DMS79 treated with DMSO at 0.1 percent for 48 hours (cell line): Measurements from ENCODE around the gene TIMM13.

Source experiments
- DNase-seq: peaks from one replicate; lab custom pipeline; 2025; lab: John Stamatoyannopoulos, UW

TIMM13 gene

GRCh38 chr19:2454962-2455850 lies 27.8 kb upstream of the TIMM13 start:
- no peak for DNase-seq

- no peak for DNase-seq
These were observed 27.0 kb upstream of the TIMM13 start for GRCh38 chr19:2454199-2454961.

GRCh38 chr19:2453431-2454025 lies 26.1 kb upstream of the TIMM13 start:
- DNase-seq: no peak

- no peak for DNase-seq
These were observed 24.4 kb upstream of the TIMM13 start for GRCh38 chr19:2451741-2452140.

- DNase-seq: no peak
These were observed 23.8 kb upstream of the TIMM13 start for GRCh38 chr19:2451138-2451537.

GRCh38 chr19:2449019-2449418 lies 21.6 kb upstream of the TIMM13 start:
- no peak for DNase-seq

- no peak for DNase-seq
These were observed 19.0 kb upstream of the TIMM13 start for GRCh38 chr19:2446381-2446780.

- no peak for DNase-seq
These were observed 17.0 kb upstream of the TIMM13 start for GRCh38 chr19:2444251-2445002.

- no peak for DNase-seq
These were observed 16.4 kb upstream of the TIMM13 start for GRCh38 chr19:2443785-2444182.

GRCh38 chr19:2443116-2443784 lies 15.9 kb upstream of the TIMM13 start:
- no peak for DNase-seq

- DNase-seq: no peak
These were observed 13.8 kb upstream of the TIMM13 start for GRCh38 chr19:2441096-2441752.

- DNase-seq: no peak
These were observed 13.1 kb upstream of the TIMM13 start for GRCh38 chr19:2440515-2440914.

GRCh38 chr19:2438178-2438577 lies 10.8 kb upstream of the TIMM13 start:
- no peak for DNase-seq

- DNase-seq: no peak
These were observed 9.5 kb upstream of the TIMM13 start for GRCh38 chr19:2436926-2437325.

GRCh38 chr19:2436384-2436783 lies 9.0 kb upstream of the TIMM13 start:
- DNase-seq: no peak

- no peak for DNase-seq
These were observed 7.4 kb upstream of the TIMM13 start for GRCh38 chr19:2434721-2435265.

GRCh38 chr19:2434267-2434666 lies 6.9 kb upstream of the TIMM13 start:
- no peak for DNase-seq

- DNase-seq: no peak
These were observed 6.5 kb upstream of the TIMM13 start for GRCh38 chr19:2433854-2434253.

GRCh38 chr19:2432131-2432848 lies 4.9 kb upstream of the TIMM13 start:
- DNase-seq: no peak
